Activated gamma-delta T cell treated with Interleukin-2 at 50 U/mL for 16 hours (primary cell): Measurements from ENCODE around the gene INSIG1.

Experiments
- DNase-seq: peaks from one replicate; pipeline ENCODE4 v3.0.0-alpha.2; 2020

The INSIG1 gene

DNA sequence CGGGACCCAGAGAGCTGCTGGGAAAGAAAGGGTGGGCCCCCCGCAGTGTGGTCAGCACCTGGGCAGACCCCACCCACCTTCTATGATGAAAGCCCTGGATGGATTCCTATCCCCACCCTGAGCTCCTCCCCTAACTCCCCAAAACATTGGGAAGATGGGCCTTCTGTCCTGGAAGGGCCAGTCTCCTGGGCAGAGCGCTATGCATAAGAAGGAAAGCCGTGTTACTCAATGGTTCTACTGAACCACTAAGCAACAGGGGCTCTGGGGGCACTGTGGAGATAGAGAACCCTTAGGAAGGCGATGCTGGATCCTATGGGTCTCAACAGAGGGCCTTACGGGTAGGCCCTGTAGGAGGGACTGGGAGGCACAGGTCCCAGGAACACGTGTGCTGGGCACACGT, 30.7 kb upstream of the INSIG1 start:
- DNase-seq, result no peak

- no peak for DNase-seq
These were observed 30.2 kb upstream of the INSIG1 start for GRCh38 chr7:155267436-155267835.

GRCh38 chr7:155268211-155268610, 29.5 kb upstream of the INSIG1 start:
- no peak for DNase-seq

DNA sequence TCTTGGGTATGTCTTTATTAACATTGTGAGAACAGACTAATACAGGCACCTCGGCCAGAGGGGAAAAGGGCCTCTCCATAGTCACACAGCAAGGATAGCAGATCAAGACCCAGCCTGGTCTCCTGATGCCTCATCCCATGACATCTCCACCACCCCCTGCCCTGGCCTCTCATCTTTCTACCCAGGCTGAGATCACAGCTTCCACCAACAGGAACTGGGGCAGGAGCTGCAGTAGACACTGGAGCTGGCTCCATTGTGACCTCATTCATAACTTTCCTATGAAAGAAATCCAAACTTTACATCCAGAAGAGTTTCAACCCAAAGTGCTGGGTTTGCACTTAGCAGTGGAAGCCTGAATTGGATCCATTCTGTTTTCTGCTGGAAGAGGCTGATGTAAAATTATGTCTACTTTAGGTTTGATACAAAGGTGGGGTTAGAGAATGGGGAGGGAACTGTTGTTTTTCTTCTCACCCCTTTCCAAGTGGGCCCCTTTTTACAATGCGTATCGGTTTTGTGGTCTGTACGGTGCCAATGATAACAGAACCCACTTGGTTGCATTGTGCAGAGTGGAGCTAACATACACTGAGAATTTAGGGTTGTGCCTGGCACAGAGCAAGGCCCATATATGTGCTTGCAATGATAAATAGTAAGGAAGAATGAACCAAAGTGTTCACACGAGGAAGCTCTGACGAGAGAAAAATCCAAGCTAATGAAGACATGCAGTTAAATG, 28.6 kb upstream of the INSIG1 start:
- DNase-seq, result no peak

DNA sequence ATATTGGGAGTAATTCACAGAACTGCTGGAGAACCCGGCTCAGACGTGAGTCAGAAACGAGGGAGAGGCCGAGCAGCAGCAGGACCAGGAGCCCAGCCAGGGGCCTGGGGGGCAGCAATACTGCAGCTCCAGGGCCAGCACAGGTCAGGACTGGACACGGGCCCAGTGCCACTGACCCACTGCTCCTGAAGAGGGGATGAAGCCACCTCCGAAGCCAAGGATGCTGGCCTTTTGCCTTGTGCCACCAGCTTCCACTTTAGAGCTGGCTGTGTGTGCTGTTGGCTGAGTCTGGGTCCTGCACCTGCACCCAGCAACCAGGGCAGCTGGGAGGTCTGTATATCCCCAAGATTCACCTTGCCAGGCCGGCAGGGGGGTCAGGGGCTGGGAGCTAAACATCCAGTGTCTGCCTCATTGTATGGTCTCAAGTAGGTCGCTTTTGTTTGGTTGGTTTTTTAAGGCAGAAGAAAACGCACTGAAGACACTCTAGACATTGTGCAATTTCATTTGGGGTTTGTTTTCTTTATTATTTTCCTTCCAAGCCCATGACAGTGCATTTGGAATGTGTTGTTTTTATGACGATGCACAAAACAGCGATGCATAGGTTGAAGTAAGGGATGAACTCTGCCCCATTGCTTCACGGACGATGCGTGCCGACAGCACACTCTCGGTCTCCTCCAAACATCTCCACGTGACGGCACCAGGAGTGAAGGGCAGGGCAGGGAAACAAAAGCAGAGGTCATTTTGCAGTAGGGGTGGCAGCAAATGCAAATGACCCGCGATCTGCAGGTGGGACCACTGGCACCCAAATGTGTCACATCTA, 27.7 kb upstream of the INSIG1 start:
- no peak for DNase-seq

- DNase-seq, result no peak
These were observed 26.8 kb upstream of the INSIG1 start for GRCh38 chr7:155270861-155271260.

GRCh38 chr7:155274633-155275355, 22.9 kb upstream of the INSIG1 start:
- DNase-seq, result no peak

- DNase-seq, result no peak
These were observed 21.5 kb upstream of the INSIG1 start for GRCh38 chr7:155276042-155276799.

DNA sequence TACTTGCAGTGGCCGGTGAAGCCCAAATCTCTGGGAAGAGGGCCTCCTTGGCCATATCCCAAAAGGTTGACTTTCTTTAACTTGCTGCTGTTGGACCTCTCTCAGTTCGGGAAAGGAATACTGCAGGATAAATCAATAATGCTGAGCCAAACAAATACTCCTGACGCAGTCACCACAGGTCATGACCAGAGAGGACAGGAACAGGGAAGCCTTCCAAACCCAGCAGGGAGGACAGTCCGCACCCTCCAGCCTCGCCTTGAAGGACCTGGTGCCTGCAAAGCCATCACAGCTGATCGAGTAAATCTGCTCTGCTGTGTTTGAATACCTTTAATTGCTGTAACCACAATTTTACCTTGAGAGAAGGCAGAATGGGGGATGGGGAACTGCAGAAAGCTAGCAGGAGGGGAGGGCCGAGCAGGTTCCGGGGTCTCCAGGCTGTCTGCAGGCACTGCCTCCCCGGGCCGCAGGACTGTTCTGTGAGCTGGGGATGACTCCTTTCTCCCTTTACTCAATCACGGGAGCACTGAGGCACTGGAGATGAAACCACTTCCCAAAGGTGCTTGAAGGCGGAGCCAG, 20.8 kb upstream of the INSIG1 start:
- DNase-seq, result no peak

- DNase-seq, result no peak
These were observed 20.2 kb upstream of the INSIG1 start for GRCh38 chr7:155277385-155277994.

- no peak for DNase-seq
These were observed 18.8 kb upstream of the INSIG1 start for GRCh38 chr7:155278921-155279320.

DNA sequence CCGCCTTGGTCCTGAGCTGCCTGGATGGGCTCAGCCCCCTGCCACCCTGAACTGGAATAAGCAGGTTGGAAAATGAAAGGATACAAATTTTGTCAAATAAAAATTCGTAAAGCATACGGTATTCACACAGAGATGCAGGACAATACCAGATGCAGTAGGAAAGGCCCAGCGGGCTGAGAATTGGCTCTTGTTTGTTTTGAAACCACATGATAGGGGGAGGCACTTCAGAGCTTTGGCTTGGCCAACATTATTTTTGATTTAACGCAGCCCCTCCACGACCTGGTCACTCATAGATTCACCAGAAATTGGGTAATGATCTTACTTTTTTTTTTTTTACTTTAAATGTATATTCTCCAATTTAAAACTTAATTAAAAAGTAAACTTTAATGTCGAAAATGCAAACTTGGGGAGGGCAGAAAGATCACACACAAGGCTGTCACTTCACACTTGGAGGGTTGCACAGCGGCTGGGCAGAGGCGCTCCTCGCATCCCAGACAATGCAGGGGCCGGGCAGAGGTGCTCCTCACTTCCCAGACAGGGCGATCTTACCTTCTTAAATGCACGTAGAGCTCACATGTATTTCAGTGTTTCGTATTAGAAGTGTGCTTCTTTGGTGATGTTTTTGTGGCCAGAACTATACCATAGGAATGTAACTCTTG, 17.8 kb upstream of the INSIG1 start:
- DNase-seq, result no peak

DNA sequence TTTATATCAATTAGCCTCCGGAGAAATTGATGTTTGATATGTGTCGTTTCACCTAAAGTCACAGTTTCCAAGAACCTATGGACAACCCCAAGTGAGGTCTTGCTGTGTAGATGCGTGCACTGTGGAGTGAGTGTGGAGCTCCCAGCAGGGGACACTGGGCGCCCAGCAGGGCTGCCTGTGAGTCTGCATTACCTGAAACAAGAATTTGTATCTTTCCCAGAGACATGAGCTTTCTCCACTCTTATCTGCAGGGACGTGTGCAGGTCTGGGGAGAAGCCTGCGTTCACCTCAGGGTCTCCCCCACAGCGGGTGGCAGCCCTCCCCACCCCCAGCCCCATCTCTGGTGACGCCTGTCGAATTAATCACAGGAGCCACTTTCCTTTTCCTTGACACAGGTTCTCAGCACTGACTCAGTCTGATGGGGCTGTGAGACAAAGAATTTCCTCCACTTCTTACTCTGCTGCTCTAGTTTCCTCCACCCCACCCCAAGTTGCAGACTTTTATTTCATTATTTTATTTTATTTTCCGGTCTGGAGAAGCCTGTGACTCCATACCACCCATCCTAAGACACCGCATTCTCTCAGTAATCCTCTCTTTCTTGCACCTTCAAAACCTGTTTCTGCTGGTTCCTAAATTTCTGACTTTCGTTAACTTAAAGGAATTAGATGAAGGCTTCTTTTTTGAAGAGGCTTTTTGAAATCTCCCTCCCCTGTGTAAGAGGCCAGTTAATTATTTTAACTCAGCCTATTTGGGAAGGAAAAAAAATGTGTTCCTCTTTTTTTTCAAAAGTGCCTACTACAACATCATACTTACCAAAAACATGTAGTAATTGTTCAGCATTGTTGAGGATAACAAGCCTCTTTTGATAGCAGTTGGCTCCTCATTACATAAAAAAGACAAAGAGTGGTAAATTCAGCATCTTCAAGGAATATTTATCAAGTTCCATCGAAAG, 17.0 kb upstream of the INSIG1 start:
- DNase-seq, result no peak

DNA sequence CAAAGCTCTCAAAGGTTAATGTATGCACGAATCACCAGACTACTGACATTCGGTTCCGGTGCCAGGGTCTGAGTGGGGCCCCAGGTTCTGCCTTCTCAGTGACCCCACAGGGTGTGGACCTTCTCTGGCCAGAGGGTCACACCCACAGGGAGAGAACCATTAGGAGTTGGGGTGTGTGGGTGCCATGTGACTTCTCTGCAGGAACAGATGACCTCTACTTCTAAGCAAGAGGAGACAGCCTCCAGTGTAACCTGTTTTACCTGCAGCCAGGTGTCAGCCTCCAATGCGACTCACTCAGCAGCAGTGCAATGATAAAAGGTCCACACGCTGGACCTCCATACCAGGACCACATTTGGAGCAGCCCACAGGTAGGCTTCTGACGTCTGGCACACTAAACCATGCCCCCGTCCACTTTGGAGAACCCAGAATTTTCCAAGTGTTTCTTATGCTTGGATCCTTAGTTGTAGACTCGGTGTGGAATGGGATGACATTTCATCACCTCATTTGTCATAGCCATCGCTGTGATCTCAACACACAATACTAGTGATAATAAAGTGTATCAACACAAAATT, 16.2 kb upstream of the INSIG1 start:
- DNase-seq, result no peak

DNA sequence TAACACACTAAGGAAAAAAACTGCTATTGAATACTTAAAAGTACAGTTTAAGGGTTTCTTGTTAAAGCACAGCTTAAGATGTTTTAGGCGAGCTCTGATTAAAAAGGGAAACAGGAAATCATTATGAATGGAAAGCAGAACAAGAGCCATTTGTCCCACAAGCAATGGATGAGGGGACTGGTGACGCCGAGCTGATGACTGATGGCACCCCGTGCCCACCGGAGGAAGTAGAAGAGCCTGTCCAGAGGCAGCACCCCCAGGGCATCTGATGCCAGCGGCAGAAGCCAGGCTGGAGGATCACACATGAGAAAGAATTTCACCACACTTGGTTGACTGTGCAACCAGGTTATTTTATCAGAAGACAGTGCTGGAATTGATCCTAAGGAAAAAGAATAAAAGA, 15.0 kb upstream of the INSIG1 start:
- DNase-seq, result no peak

DNA sequence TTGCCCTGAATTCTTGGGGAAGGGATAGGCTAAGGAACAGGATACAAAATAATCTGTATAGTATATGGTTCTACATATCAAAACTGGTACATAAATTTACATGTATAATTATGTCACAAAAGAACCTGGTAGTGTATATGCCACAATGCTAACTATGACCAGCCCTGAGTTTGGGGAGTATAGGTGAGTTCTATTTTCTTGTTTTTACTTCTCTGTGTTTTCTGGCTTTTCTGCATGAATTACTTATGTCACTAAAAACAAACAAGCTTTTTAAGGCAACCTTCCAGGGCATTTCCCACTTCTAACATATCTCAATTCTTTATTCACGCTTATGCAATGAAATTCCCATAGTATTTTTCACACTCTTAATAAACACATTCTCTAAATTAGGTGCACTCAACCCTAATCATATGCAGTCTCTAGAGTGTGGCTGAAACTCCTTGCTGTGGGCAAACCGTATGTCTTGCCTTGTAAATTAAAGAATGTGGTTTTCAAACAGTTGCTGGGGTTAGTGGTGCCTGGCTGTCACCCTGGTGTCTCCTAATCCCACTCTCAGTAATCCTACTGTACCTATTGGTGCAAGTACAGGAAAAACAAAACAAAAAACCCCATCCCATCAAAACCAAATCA, 14.0 kb upstream of the INSIG1 start:
- DNase-seq, result no peak

- no peak for DNase-seq
These were observed 13.0 kb upstream of the INSIG1 start for GRCh38 chr7:155284496-155285274.

GRCh38 chr7:155285423-155285822, 12.3 kb upstream of the INSIG1 start:
- no peak for DNase-seq

- DNase-seq, result no peak
These were observed 11.8 kb upstream of the INSIG1 start for GRCh38 chr7:155285833-155286232.
